ENCODE data around the gene RIMBP2.

GRCh38 chr12:130491421-130492357, 224.4 kb downstream of the RIMBP2 start:
- TF ChIP-seq REST (IDR thresholded peaks at IDR 0.05; ENCODE audit: insufficient read depth in 1 of 2, low read depth in 2 of 2, low read length in 2 of 2) (no peak), TAF1 (IDR thresholded peaks at IDR 0.05; ENCODE audit: borderline replicate concordance, insufficient read depth, low read length) (no peak), POLR2AphosphoS5 (IDR thresholded peaks at IDR 0.05; ENCODE audit: low read depth, low read length) (no peak), SIN3A (IDR thresholded peaks at IDR 0.05; ENCODE audit: borderline replicate concordance, insufficient read depth, low read length) (no peak)

Data from PFSK-1 (cell line).